GM04503 (cell line): ENCODE measurements around the gene HDAC4.

Experiments
- DNase-seq: peaks from one replicate; pipeline ENCODE4 v3.0.0-alpha.2; 2012; ENCODE audit warnings: low read depth

Gene HDAC4

GRCh38 chr2:239294571-239295054 is 106.2 kb downstream of the HDAC4 start:
- DNase-seq: no peak

- DNase-seq: no peak
Measured at GRCh38 chr2:239293775-239294430, 106.9 kb downstream of the HDAC4 start.

- no peak for DNase-seq
Measured at GRCh38 chr2:239292959-239293774, 107.7 kb downstream of the HDAC4 start.

- DNase-seq: no peak
Measured at GRCh38 chr2:239292531-239292930, 108.3 kb downstream of the HDAC4 start.

- DNase-seq: no peak
Measured at GRCh38 chr2:239291475-239292350, 109.1 kb downstream of the HDAC4 start.

GRCh38 chr2:239290618-239291474 is 110.0 kb downstream of the HDAC4 start:
- DNase-seq: no peak

GRCh38 chr2:239289545-239289944 is 111.3 kb downstream of the HDAC4 start:
- DNase-seq: no peak

- DNase-seq: no peak
Measured at GRCh38 chr2:239288951-239289511, 111.8 kb downstream of the HDAC4 start.

GRCh38 chr2:239288237-239288636 is 112.6 kb downstream of the HDAC4 start:
- DNase-seq: no peak

GRCh38 chr2:239287461-239287860 is 113.4 kb downstream of the HDAC4 start:
- no peak for DNase-seq

- no peak for DNase-seq
Measured at GRCh38 chr2:239286901-239287300, 113.9 kb downstream of the HDAC4 start.

- DNase-seq: no peak
Measured at GRCh38 chr2:239285932-239286230, 114.9 kb downstream of the HDAC4 start.

- no peak for DNase-seq
Measured at GRCh38 chr2:239285071-239285931, 115.5 kb downstream of the HDAC4 start.

GRCh38 chr2:239283961-239284795 is 116.6 kb downstream of the HDAC4 start:
- DNase-seq: no peak

- DNase-seq: no peak
Measured at GRCh38 chr2:239283288-239283945, 117.4 kb downstream of the HDAC4 start.

- DNase-seq: no peak
Measured at GRCh38 chr2:239282448-239283287, 118.2 kb downstream of the HDAC4 start.

- peak; percentile 25 for DNase-seq
Measured at GRCh38 chr2:239280296-239281017, 120.4 kb downstream of the HDAC4 start.
